GM19463 (cell line): ENCODE data around the gene COL28A1.

ENCODE experiments used
- ATAC-seq: cut with Tn5 transposase; IDR thresholded peaks from one replicate; pipeline ENCODE4 v1.9.1; 2021; ENCODE audit warnings: mild to moderate bottlenecking, moderate library complexity; ENCODE audit not compliant: unreplicated experiment

The COL28A1 gene

DNA sequence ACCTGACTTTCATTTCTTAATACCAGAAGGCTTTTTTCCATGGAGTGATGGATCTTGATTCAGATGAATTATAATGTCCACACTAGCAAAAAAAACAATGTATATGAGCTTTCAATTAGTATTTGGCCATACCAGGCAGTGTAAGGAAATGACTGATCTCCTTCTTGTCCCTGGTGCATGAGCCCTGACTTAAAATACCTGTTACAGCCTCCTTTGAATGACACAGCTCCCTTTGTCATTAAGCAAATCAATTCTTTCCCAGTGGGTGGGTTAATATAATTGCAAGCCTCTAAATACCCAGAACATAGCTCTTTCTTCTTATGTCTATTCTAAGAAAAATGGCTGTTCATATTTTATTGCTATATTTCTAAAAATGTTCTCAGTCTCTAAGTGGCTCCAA lies 188.6 kb downstream of the COL28A1 start:
- no peak for ATAC-seq

DNA sequence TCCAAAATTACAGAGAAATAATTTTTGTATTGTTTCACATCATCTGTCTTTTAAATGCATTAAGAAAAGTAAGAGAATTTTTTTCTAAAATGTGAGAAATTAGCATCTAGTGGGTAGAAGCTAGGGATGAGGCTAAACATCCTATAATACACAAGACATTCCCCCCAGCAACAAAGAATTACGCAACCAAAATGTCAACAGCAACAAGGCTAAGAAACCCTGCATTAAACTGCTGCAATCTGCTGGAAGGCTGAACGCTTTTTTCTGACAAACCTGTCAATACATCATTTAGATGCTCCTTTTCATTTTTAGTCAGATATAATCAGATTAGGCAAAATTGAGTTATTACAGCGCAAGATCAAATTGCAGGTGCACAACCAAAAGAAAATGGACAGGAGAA lies 191.1 kb downstream of the COL28A1 start:
- no peak for ATAC-seq

DNA sequence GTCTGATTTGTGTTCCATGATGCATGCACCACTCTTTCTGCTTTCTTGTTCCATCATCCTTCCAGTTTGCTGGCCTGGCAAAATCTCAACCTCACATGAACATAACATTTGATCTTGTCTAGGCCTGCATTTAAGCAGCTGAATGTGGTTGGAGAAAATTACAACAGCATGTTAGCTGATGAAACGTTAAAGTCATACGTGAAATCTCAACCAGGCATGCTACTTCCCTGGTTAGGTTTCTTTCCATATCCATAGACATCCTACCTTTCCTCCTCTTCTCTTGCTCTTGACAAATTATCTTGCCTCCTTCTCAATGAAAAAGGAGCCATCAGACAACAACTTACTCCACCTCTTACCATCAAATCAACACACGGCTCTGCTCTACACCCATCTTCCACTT lies 199.8 kb downstream of the COL28A1 start:
- ATAC-seq = no peak

DNA sequence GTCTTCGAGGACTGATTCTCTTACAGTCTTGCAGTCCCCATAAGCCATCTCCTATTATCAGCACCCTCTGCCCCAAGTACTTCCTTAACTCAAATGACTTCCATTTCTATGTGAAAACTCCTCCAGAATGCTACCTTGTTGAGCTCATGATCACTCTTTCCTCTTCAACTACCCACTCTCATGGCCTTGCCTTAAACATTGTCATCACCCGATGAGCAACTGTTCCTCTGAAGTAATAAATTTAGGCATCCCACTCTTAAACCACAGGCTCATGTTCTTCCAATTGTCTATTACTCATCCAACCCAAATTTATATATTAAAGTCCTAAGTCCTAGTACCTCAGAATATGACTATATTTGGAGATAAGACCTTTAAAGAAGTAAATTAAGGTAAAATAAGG lies 200.5 kb downstream of the COL28A1 start:
- no peak for ATAC-seq

DNA sequence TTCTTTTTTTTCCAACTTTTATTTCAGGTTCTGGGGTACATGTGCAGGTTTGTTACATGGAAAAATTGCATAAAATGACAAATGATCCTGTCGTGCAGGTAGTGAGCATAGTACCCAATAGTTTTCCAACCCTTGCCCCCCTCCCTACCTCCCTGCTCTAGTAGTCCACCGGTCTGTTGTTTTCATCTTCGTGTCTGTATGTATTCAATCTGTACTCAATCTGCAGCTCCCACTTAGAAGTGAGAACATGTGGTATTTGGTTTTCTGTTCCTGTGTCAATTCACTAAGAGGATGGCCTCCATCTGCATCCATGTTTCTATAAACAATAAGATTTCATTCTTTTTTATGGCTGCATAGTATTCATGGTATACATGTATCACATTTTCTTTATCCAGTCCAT lies 202.1 kb downstream of the COL28A1 start:
- no peak for ATAC-seq

DNA sequence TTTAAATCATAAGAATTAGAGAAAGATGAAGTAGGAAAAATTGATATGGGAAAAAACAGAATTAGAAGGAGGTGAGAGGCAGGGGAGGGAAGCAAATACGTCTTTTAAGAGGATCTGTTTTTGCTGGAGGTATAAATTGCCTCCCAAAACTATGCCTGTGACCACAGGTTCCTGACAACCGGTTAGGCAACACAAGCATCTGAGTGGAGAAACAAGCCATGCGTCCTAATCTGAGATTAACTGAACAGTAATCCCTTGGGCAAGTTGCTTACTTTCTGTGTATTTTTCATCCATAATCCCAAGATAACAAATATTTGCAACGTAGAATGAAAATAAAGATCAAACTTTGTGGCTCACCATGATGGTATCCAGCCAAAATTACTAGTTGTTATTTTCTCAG lies 204.2 kb downstream of the COL28A1 start:
- ATAC-seq = no peak

DNA sequence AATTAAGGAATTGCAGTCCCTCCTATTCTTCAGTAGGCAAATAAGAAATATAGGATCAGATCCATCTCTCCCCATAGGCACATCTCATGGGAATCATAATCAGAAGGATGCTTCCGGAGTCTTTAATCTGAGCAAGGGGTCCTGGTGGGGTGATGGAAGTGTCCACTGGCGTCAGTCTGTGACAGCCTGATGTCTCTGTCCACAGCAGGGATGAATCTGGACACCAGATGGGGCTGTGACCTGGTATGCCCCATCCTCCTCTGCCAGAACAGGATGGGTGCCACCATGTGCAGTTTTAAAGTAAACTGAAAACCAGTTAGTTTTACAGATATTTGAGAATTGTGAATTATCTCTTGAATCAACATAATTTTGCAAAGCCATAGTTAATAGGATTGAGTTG lies 204.7 kb downstream of the COL28A1 start:
- ATAC-seq = no peak

DNA sequence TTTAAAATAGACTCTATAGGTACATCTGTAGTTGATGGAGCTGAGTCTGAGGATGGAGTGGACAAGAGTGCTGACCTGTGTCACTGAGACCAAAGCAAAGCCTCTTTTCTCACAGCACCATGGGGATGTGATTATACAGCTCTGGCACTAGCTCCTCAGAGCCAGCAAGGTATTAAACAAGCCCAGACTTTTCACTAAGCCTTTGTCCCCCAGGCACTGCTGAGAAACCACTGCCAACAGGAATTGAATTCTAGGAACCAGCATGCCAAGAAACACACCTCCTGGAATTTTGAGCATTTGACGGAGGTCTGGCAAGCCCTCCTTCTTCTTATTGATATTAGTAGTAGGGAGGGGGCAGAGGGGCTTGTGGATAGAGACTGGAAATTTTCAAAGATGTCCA lies 206.3 kb downstream of the COL28A1 start:
- ATAC-seq = no peak

GRCh38 chr7:7327423-7327822 lies 208.2 kb downstream of the COL28A1 start:
- ATAC-seq = no peak

DNA sequence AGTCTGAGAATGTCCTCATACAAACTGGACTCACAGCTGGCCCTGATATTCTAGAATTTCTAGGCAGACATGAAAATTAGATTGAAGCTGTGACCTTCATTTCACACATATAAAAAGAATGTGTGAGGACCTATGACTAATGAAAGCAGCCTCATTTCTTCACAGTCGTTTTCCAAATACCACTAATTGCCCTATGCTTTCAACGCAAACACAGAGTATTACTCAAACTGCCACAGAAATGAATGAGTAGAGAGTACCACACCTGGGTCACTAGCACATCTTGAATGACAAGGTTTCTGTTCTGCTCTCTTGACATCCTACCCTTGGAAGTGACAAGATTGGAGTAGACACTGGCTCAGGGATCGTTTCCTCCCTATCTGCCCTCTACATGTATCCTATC lies 211.0 kb downstream of the COL28A1 start:
- ATAC-seq = no peak

DNA sequence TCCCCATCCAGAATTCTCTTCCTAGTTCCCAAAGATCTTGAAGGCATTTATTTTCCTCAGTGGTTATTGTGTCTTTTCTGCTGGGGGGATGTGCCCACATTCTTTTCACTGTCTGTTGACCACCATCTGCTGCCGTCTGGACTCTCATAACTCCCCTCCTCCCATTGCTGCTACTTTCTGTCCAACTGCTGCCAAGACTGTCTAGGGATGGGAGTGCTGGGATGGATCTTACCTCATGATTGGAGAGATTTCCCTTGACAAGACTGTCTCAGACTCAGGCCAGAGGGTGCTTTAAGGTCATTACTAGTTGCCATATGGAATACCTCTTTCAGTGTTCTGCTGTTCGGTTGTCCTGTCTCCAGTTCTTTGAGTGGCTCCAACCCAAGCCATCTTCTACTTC lies 211.8 kb downstream of the COL28A1 start:
- ATAC-seq = no peak

DNA sequence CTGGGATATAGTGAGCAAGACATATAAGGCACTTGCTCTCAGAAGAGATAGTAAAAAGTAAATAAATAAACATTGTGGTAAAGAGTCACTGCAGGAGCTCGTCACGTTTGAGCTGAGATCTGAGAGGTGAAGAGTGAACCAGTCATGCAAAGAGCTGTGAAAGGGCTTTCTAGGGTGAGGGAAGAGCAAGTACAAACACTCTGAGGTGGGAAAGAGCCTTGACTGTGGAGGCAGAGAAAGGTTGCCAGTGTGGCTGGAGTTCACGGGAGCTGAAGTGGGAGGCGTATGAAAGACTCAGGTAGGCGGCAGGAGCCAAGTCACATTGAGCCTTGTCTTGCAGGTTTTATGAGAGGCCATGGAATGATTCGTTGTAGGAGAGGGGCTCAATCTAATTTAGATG lies 212.3 kb downstream of the COL28A1 start:
- peak; percentile 67 for ATAC-seq

DNA sequence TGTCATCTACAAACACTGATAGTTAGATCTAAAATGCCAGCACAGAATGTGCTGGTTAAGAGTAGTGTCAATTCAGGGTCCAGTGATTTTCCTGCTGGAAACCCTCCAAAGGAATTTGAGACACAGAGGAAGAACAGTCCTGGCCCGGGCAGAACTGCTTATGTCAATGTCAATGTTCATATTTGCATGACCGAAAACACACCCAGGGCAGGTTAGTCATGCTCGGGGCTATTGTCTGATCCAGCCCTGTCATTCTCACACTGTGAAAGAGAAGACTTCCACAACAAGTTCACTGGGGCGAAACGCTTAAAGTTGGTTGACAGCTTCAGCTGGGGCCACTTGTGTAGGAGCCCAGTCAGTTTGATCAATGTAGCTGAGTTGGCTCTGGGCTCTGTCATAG lies 214.0 kb downstream of the COL28A1 start:
- ATAC-seq = peak; percentile 91

- ATAC-seq = no peak
Observed at GRCh38 chr7:7318601-7319000, 217.1 kb downstream of the COL28A1 start.

DNA sequence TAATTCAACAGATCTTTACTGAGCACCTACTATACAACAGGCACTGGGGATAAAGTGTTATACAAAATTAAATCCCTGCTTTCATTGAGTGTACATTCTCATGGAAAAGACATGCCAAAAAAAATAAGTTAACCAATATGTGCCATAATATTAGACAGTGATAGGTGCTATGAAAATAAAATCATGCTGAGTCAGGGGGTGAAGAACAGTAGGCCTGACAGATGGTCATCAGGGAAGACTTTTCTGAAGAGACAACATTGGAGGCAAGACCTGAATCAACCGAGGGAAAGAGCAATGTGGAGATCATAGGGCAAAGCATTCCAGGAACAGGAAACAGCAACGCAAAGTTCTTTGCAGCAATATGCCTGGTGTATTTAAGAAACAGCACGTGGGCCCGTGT lies 217.8 kb downstream of the COL28A1 start:
- no peak for ATAC-seq

DNA sequence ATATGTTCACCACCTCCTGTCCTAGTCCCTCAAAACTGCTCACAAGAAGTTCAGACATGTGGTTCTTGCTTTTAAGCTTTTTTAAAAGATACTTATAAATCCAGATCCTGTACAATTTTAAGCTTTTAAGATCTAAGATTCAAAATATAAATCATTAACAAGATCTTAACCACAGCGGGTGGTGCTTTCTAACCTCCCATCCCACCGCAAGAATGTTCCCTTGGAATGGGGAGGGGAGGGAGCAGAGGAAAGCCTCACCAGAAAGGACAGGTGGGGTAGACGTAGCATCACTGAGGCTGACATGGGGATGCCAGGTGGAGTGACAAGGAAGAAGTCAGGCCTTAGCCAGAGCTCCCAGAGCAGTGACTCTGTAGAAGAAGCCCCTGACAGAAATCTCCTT lies 219.8 kb downstream of the COL28A1 start:
- no peak for ATAC-seq

GRCh38 chr7:7312323-7312722 lies 223.3 kb downstream of the COL28A1 start:
- ATAC-seq = no peak

DNA sequence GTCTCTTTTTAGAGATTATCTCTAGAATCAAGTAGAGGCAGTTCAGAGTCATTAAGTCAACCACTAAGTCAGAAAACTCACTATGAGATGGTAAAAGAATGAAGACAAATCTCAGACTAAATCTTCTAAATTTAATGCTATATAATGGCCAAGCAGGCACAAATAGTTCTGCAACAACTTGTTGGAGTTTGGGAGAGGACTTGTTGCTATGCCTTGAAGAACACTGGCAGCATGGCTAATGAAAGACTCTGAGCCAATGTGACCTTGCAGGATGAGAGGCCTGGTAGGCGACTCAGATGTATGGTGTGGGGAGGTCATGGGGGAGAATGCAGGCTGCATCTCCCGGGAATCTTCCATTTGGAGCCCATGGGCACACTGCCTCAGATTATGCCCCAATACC lies 224.7 kb downstream of the COL28A1 start:
- ATAC-seq = no peak

- ATAC-seq = no peak
Observed at GRCh38 chr7:7309203-7309602, 226.5 kb downstream of the COL28A1 start.
